HG03064 (cell line): ENCODE data around the gene EGFR.

Experiments
- ATAC-seq: cut with Tn5 transposase; IDR thresholded peaks from one replicate; pipeline ENCODE4 v1.9.1; 2021; ENCODE audit warnings: low read depth; ENCODE audit not compliant: unreplicated experiment

Gene EGFR

DNA sequence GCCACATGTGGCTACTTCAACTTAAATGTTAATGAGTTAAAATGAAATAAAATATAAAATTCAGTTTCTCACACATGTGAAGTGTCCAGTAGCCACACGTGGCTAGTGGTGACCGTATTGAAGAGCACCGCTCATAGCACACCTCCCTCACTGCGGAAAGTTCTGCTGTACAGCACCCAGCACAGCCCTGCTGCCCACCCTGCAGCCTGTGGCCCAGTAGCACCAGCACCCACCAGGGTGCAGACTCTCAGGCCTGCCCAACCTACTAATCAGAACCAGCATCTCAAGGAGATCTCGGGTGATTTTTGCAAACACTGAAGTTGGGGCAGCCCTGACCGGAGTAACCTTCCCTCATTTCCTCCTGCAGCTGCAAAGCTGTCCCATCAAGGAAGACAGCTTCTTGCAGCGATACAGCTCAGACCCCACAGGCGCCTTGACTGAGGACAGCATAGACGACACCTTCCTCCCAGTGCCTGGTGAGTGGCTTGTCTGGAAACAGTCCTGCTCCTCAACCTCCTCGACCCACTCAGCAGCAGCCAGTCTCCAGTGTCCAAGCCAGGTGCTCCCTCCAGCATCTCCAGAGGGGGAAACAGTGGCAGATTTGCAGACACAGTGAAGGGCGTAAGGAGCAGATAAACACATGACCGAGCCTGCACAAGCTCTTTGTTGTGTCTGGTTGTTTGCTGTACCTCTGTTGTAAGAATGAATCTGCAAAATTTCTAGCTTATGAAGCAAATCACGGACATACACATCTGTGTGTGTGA, 183.5 kb downstream of the EGFR start:
- no peak for ATAC-seq

DNA sequence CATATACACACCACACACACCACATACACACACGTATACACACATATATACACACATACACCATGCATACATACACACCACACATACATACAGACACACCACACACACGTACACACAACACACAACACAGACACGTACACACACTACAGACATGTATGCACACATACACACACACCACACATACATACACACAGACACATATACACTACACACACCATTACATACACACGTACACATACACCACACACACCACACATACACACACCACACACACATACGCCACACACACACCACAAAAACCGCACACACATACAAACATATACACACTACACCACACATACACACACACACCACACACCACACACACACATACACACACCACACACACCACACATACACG, 184.5 kb downstream of the EGFR start:
- ATAC-seq, result no peak

GRCh38 chr7:55205124-55205955, 186.5 kb downstream of the EGFR start:
- no peak for ATAC-seq

DNA sequence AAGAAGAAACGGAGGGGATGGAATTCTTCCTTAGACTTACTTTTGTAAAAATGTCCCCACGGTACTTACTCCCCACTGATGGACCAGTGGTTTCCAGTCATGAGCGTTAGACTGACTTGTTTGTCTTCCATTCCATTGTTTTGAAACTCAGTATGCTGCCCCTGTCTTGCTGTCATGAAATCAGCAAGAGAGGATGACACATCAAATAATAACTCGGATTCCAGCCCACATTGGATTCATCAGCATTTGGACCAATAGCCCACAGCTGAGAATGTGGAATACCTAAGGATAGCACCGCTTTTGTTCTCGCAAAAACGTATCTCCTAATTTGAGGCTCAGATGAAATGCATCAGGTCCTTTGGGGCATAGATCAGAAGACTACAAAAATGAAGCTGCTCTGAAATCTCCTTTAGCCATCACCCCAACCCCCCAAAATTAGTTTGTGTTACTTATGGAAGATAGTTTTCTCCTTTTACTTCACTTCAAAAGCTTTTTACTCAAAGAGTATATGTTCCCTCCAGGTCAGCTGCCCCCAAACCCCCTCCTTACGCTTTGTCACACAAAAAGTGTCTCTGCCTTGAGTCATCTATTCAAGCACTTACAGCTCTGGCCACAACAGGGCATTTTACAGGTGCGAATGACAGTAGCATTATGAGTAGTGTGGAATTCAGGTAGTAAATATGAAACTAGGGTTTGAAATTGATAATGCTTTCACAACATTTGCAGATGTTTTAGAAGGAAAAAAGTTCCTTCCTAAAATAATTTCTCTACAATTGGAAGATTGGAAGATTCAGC, 187.6 kb downstream of the EGFR start:
- ATAC-seq, result no peak

DNA sequence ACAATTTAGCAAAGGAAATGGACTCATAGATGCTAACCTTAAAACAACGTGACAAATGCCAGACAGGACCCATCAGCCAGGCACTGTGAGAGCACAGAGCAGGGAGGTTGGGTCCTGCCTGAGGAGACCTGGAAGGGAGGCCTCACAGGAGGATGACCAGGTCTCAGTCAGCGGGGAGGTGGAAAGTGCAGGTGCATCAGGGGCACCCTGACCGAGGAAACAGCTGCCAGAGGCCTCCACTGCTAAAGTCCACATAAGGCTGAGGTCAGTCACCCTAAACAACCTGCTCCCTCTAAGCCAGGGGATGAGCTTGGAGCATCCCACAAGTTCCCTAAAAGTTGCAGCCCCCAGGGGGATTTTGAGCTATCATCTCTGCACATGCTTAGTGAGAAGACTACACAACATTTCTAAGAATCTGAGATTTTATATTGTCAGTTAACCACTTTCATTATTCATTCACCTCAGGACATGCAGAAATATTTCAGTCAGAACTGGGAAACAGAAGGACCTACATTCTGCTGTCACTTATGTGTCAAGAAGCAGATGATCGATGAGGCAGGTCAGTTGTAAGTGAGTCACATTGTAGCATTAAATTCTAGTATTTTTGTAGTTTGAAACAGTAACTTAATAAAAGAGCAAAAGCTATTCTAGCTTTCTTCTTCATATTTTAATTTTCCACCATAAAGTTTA, 188.8 kb downstream of the EGFR start:
- ATAC-seq, result no peak

DNA sequence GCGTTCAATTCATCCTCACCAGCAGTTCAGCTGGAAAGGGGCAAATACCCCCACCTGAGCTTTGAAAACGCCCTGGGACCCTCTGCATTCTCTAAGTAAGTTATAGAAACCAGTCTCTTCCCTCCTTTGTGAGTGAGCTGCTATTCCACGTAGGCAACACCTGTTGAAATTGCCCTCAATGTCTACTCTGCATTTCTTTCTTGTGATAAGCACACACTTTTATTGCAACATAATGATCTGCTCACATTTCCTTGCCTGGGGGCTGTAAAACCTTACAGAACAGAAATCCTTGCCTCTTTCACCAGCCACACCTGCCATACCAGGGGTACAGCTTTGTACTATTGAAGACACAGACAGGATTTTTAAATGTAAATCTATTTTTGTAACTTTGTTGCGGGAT, 190.5 kb downstream of the EGFR start:
- ATAC-seq, result no peak

DNA sequence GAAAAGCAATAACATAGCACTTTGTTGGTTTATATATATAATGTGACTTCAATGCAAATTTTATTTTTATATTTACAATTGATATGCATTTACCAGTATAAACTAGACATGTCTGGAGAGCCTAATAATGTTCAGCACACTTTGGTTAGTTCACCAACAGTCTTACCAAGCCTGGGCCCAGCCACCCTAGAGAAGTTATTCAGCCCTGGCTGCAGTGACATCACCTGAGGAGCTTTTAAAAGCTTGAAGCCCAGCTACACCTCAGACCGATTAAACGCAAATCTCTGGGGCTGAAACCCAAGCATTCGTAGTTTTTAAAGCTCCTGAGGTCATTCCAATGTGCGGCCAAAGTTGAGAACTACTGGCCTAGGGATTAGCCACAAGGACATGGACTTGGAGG, 191.4 kb downstream of the EGFR start:
- no peak for ATAC-seq

- no peak for ATAC-seq
Observed at GRCh38 chr7:55210716-55211115, 191.9 kb downstream of the EGFR start.

DNA sequence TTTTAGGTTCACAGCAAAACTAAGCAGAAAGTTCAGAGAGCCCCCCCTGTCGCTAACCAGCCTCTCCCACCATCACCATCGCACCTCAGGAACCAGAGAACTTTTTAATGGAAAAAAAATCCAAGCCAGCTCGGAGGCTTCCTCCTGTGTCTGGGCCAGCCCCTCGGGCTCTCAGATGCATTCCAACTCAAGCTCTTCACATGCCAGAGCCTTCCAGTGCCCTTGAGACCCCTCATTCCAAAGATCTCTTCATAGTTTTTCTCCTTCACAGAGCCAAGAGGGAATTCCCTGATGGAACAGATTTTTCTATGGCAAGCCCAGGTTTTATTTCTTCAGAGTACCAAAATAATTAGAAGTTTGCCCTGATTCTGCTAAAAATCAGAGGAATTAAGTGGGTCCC, 192.9 kb downstream of the EGFR start:
- no peak for ATAC-seq

DNA sequence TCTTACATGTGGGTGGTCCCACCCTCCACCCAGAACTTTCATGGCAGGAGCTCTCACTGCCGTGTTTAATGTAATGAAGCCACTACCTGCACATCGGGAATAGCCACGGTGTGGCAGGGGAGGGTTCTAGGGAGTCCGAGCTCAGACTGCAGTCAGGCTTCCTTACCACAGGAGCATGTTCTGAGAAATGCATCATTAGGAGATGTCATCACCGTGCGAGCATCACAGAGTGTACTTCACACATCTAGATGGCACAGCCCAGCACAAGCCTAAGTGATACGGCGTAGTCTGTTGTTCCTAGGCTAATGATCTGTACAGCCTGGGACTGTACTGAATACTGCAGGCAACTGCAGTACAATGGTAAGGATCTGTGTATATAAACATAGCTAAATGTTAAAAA, 193.4 kb downstream of the EGFR start:
- ATAC-seq, result no peak

- ATAC-seq, result no peak
Observed at GRCh38 chr7:55212838-55213237, 194.0 kb downstream of the EGFR start.

- ATAC-seq, result no peak
Observed at GRCh38 chr7:55214707-55215106, 195.9 kb downstream of the EGFR start.

GRCh38 chr7:55223023-55223422, 204.2 kb downstream of the EGFR start:
- ATAC-seq, result no peak

DNA sequence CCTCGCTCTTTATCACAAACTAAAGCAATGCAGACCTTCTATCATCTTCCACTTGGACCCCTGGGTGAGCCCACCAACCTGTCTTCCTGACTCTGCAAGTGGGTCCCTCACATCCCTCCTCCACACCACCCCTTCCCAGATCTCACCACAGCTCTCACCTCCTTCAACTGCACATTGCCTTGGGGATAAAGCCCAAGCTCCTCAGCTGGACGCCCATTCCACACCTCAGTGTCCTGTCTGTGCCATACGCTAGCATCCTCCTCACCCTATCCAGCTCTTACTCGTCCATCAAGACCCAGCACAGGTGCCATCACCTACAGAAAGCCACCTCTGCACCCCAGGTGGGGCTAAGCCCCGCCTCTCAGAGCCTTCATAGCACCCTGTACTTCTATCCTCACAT, 205.3 kb downstream of the EGFR start:
- no peak for ATAC-seq

GRCh38 chr7:55224810-55225209, 206.0 kb downstream of the EGFR start:
- ATAC-seq, result no peak

DNA sequence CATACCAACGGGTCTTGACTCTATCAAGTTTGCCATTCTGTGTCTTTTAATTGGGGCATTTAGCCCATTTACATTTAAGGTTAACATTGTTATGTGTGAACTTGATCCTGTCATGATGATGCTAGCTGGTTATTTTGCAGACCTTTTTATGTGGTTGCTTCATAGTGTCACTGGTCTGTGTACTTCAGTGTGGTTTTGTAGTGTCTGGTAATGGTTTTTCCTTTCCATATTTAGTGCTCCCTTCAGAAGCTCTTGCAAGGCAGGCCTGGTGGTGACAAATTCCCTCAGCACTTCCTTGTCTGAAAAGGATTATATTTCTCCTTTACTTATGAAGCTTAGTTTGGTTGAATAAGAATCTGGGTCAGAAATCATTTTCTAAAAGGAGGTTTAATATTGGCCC, 211.2 kb downstream of the EGFR start:
- ATAC-seq, result no peak

DNA sequence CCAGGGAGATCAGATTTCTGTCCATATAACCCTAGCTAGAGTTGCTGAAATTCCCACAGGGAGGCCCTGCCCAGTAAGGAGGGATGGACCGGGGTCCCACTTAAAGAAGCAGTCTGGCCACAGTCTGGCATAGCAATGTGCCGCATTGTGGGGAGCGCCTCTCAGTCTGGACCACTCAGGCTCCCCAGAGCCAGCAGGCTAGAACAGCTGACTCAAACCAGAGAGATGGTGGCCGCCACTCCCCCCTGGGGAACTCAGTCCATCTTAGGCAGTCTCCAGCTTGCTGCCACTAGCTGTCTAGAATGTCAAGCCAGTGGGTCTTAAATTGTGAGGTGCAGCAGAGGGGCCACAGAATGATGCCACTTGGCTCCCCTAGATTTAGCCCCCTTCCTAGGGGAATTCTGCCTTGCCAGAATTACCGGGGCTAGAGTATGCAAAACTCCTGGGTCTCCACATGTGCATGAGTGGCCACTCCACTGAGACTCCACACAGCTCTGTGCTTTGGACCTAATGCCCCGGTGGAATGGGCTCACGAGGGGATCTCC, 213.0 kb downstream of the EGFR start:
- ATAC-seq, result no peak

GRCh38 chr7:55233001-55233400, 214.2 kb downstream of the EGFR start:
- ATAC-seq, result no peak

DNA sequence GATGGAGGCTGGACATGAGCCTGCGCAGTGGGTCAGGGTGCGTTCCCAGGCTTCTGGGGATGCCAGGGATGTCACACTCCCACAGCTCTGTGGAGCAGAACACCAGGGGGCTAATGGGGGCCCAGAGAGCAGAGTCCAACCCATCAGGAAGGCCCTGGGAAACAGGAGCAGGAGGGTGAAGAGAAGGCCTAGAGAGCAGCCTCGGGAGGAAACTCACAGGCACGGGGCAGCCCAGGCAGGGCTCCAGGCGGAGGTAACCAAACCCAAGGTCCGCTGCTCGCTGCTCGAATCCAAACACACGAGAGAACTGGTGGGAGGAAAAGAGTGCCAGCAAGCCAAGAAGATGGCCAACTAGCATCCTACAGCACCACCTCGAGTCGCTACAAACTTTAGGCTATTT, 215.6 kb downstream of the EGFR start:
- no peak for ATAC-seq

DNA sequence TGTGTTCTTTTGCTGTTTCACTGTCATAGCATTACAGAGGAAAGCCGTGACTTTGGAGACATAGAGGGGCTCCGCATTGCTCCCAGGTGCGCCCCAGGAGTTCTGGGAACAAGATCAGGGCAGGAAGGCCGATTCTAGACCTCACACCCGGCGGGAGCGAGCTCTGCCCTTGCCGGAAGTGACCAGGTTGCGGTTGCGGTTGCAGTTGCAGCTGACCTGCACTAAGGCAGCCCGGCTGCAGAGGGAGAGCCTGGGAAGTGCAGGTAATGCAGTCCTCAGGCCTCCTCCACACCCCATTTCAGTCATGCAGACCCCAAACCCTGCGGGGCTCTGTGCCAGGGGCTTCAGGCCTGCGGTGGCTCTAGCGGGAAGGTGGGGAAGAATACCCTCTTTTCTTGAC, 216.3 kb downstream of the EGFR start:
- no peak for ATAC-seq
